Ectodermal cell (in vitro differentiated cells): ENCODE measurements around the gene PLEKHB2. TPM values are rescaled to one million over a fixed set of nuclear protein-coding genes. Genes with fewer than 3 reads are reported as not detected.
"Not testable (repeated sequence)": the region's sequence is repeated elsewhere in the genome, so short reads cannot be mapped to it uniquely, and the experiment has no call there.

Experiments used
- H3K27ac ChIP-seq: 2 replicates; pipeline ENCODE4 v1.7.0; 2013; ENCODE audit warnings: mild to moderate bottlenecking, low read depth, low read length; ENCODE audit not compliant: insufficient read depth, poor library complexity, severe bottlenecking
- H3K27me3 ChIP-seq: 2 replicates; pipeline ENCODE4 v1.7.0; 2013; ENCODE audit warnings: mild to moderate bottlenecking, low read length; ENCODE audit not compliant: insufficient read depth, control insufficient read depth, poor library complexity, severe bottlenecking
- H3K36me3 ChIP-seq: one replicate; pipeline ENCODE4 v1.7.0; 2013; ENCODE audit warnings: low read length; ENCODE audit not compliant: control insufficient read depth, insufficient read depth
- H3K4me1 ChIP-seq: one replicate; pipeline ENCODE4 v1.7.0; 2013; ENCODE audit warnings: low read length; ENCODE audit not compliant: control insufficient read depth, insufficient read depth
- H3K4me3 ChIP-seq: 2 replicates; pipeline ENCODE4 v1.7.0; 2013; ENCODE audit warnings: low read depth, low read length, control low read depth; ENCODE audit not compliant: insufficient read depth
- H3K9me3 ChIP-seq: 2 replicates; pipeline ENCODE4 v1.7.0; 2013; ENCODE audit warnings: mild to moderate bottlenecking, low read length, moderate library complexity; ENCODE audit not compliant: control insufficient read depth
- WGBS, 2 experiments: methylation state at CpG; one replicate each; pipeline ENCODE4 v1.1.7; 2013; ENCODE audit warnings: missing lambda C conversion rate in 2 of 2; 5-methylcytosine and 5-hydroxymethylcytosine counted together
- polyA plus RNA-seq, 4 experiments: library from polyadenylated mRNA; stranded (reverse); fragments of 50-300 nt; gene quantifications; one replicate each; pipeline ENCODE4 v1.2.3, GENCODE V29; 2013

PLEKHB2 gene
- 47.8 TPM for polyA plus RNA-seq (2013, experiment 1 of 4)
- 50.4 TPM for polyA plus RNA-seq (2013, experiment 2 of 4)
- 39.9 TPM for polyA plus RNA-seq (2013, experiment 3 of 4)
- 44.8 TPM for polyA plus RNA-seq (2013, experiment 4 of 4)

DNA sequence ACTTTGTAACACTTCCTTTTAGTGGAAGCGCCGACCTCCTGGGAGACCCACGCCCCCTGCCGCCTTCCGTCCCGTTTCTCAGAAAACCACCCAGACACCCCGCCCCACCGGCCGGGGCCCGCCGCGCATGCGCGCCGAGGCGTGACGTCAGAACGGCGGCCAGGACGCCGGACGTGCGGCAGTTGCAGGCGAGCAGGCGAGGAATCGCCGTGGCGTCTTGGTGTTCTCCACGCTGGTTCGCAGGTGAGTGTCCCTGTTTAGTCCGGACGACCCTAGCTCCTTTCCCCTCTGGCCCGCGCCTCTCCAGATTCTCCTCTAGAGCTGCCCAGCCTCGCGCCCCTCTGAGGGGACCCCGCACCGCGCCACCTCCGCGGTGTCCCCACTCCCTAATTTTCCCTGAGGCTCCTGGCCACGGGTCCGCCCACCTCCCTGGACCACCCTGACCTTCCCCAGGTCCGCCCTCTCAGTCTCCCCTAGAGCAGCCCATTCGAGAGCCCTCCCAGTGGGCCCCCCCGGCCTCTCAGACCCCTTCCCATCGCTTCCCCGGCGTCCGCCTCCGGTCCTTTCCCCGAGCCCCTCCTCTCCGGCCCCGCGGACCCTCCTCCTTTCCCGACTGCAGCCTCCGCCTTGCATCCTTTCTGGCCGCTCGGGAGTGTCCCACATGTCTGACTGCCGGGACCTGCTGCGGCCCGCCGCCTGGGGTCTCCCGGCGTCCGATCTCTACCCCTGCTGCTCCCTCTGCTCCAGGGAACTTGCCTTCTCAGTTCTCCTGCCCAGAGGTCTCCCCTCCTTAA, at the start of gene PLEKHB2:
Gene PLEKHB2, plus strand, starts transcription at position 181 of the 794 bp plus-strand sequence. CDS start 15,606 bp downstream, outside the sequence.
- H3K4me1 ChIP-seq: peaks cover 5% of the 10 kb centered on the region
- H3K36me3 ChIP-seq: no peaks in the 10 kb centered on the region
- no peaks in the 10 kb centered on the region for H3K9me3 ChIP-seq
- H3K4me3 ChIP-seq: peak within 1 kb of the TSS; percentile 91
- WGBS, 2 experiments: 0% methylated on average over 66 of the region's 66 CpGs
- peak within 1 kb of the TSS; percentile 63 for H3K27ac ChIP-seq
- no peaks in the 10 kb centered on the region for H3K27me3 ChIP-seq

DNA sequence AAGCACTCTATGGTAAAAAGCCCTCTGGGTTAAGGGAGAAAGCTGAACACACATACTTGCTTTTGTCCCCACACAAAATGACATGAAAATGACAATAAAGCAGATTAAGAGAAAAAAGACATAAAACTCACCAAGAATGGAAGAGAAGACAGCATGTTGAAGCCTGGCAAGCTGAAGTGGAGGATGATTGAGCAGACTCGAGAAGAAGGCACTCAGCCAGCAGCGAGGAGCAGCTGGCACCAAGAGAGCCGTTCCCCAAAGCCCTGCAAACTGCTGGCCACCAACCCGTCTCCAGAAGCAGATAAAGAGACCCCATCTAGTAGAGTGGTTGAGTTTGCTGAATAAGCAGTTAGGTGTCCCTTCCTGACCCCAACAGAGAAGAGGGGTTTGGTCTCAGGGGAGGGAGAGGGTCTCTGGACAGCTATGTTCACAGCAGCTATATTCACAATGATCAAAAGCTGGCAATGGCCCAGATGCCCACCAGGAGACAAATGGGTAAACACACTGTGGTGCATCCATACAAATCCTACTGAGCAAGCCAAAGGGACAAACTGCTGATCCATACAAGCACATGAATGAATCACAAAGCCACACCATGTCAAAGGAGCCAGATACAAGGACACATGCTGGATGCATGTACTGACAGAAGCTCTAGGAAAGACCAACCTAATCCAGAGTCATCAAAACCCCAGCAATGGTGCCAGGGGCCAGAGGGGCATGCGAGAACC, 48.8 kb upstream of the PLEKHB2 start:
- Histone ChIP-seq H3K9me3 (no peaks in the 10 kb centered on the region), H3K4me3 (no peak overlapping the region), H3K36me3 (peaks cover 26% of the 10 kb centered on the region), H3K27me3 (no peaks in the 10 kb centered on the region), H3K27ac (no peak overlapping the region), H3K4me1 (no peaks in the 10 kb centered on the region)
- WGBS, 2 experiments: 90 to 92% methylated on average over 5 of the region's 5 CpGs

GRCh38 chr2:131056932-131057287, 48.2 kb upstream of the PLEKHB2 start:
- no peaks in the 10 kb centered on the region for H3K4me1 ChIP-seq
- no peak overlapping the region for H3K27ac ChIP-seq
- WGBS, 2 experiments: 98 to 100% methylated on average over 4 of the region's 4 CpGs
- H3K4me3 ChIP-seq: no peak overlapping the region
- H3K9me3 ChIP-seq: no peaks in the 10 kb centered on the region
- H3K27me3 ChIP-seq: no peaks in the 10 kb centered on the region
- H3K36me3 ChIP-seq: peaks cover 21% of the 10 kb centered on the region

GRCh38 chr2:131058214-131058843, 46.8 kb upstream of the PLEKHB2 start:
- no peaks in the 10 kb centered on the region for H3K4me1 ChIP-seq
- 90 to 93% methylated on average over 8 of the region's 8 CpGs for WGBS, 2 experiments
- H3K27me3 ChIP-seq: no peaks in the 10 kb centered on the region
- no peak overlapping the region for H3K4me3 ChIP-seq
- no peaks in the 10 kb centered on the region for H3K9me3 ChIP-seq
- peaks cover 17% of the 10 kb centered on the region for H3K36me3 ChIP-seq
- H3K27ac ChIP-seq: no peak overlapping the region

- WGBS, 2 experiments: 86 to 96% methylated on average over 4 of the region's 4 CpGs
- Histone ChIP-seq H3K4me1 (no peaks in the 10 kb centered on the region), H3K36me3 (peaks cover 17% of the 10 kb centered on the region), H3K27me3 (no peaks in the 10 kb centered on the region), H3K9me3 (no peaks in the 10 kb centered on the region), H3K4me3 (no peak overlapping the region), H3K27ac (no peak overlapping the region)
Observed at GRCh38 chr2:131058920-131059319, 46.2 kb upstream of the PLEKHB2 start.

DNA sequence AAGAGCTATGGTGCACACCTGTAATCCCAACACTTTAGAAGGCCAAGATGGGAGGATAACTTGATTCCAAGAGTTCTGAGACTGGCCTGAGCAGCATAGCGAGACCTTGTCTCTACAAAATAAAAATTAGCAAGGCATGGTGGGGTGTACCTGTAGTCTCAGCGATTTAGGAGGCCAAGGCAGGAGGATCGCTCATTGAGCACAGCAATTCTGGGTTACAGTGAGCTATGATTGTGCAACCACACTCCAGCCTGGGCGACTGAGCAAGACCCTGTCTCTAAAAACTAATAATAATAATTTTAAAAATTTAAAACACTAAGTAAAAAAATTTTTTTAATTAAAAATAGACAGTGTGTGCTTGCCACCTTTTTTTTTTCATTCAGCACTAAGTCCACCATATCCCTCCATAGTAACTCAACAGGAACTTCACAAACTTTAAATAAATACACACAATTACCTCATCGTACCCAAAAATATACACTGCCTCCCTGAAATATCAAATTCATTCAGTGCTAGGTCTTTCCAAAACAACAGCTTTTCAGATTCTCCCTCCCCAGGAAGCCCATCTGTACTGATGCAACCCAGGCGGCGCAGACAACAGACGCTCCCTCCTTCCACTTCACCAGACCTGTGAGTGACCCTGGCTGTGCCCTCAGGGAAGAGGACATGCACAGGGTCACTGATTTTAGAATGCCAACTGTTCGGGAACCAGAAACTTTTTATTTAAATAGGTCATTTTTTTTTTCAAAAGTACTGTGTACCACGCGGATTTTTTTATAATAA, 41.4 kb upstream of the PLEKHB2 start:
- Histone ChIP-seq H3K4me1 (peaks cover 4% of the 10 kb centered on the region), H3K36me3 (peaks cover 10% of the 10 kb centered on the region), H3K9me3 (no peaks in the 10 kb centered on the region), H3K4me3 (no peak overlapping the region), H3K27ac (no peak overlapping the region), H3K27me3 (no peaks in the 10 kb centered on the region)
- 93 to 95% methylated on average over 8 of the region's 11 CpGs for WGBS, 2 experiments

DNA sequence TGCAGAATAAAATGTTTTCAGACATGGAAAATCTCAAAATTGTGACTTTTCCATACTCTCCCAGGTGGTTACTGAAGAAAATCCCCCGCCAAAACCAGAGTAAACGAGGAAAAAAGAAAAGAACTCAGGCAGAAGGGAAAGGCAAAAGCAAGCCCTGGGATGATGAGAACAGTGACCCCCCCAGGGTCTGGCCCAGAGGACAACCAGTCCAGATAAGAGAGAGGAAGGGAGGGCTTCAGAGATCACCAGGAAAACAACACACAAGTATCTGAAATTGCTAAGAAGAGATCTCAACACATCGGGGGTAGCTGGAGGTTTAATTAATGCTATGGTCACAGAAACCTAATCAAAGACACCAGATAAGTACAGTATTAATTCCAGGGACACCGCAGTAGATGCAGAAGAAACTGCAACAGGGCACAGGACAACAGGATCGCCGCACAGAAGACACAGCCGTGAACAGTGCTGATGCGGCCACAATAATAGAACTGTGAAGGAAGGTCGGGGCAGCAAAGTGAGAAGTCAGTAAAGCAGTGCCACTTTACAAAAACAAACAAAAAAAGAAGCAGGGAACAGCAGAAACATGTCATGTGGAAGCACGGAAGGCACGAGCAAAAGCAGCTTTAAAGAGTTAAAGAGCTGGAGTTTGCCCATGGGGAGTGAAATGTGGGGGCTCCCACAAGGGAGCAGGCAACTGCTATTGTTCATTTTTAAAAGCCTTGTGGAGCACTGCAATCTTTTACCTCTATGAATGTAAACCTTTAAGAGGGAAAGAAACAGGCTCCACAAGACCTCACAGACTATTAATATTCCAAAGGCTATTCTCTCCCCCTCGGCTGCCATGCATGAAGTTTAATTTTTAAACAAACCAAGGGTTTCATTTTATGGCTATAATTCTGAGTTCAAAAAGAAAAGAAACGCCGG, 40.3 kb upstream of the PLEKHB2 start:
- H3K27ac ChIP-seq: no peak overlapping the region
- H3K36me3 ChIP-seq: peaks cover 16% of the 10 kb centered on the region

DNA sequence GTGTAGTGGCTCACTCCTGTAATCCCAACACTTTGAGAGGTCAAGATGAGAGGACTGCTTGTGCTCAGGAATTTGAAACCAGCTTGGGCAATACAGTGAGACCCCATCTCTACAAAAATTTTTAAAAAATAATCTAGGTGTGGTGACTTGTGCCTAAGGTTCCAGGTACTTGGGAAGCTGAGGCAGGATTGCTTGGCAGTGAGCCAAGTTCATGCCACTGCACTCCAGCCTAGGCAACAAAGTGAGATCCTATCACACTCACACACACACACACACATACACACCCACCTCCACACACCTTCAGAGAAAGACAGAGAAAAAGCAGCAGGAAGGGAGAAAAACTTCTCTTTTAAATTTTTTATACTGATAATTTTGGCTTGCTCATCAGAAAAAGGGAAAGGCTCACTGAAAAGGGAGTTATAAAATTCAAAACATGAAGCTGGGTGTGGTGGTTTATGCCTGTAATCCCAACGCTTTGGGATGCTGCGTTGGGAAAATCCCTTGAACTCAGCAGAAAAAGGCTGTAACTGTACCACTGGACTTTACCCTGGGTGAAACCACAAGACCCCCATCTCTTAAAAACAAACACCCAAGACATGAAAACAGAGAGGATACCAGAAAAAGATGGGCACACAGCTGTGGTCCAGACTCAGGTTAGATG, 37.5 kb upstream of the PLEKHB2 start:
- H3K36me3 ChIP-seq: peaks cover 35% of the 10 kb centered on the region
- H3K4me1 ChIP-seq: peaks cover 4% of the 10 kb centered on the region
- H3K27me3 ChIP-seq: no peaks in the 10 kb centered on the region
- no peak overlapping the region for H3K4me3 ChIP-seq
- 91 to 100% methylated on average over 2 of the region's 2 CpGs for WGBS, 2 experiments
- no peak overlapping the region for H3K27ac ChIP-seq
- no peaks in the 10 kb centered on the region for H3K9me3 ChIP-seq

More for the DNA sequence above, 40.3 kb upstream of the PLEKHB2 start:
- H3K27me3 ChIP-seq: no peaks in the 10 kb centered on the region
- WGBS, 2 experiments: 90 to 91% methylated on average over 14 of the region's 14 CpGs
- no peaks in the 10 kb centered on the region for H3K9me3 ChIP-seq
- H3K4me3 ChIP-seq: no peak overlapping the region
- peaks cover 4% of the 10 kb centered on the region for H3K4me1 ChIP-seq

DNA sequence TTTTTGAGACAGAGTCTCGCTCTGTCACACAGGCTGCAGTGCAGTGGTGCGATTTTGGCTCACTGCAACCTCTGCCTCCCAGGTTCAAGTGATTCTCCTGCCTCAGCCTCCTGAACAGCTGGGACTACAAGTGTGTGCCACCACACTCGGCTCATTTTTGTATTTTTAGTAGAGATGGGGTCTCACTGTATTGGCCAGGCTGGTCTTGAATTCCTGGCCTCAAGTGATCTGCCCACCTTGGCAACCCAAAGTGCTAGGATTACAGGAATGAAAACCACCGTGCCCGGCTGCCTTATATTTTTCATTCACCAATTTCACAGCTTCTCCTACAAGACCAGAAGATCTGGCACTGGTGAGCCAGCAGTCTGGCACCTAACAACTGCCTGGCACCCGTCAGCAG, 37.0 kb upstream of the PLEKHB2 start:
- not testable (repeated sequence) for H3K9me3 ChIP-seq, H3K27me3 ChIP-seq, H3K4me1 ChIP-seq, H3K4me3 ChIP-seq, H3K27ac ChIP-seq
- peaks cover 35% of the 10 kb centered on the region for H3K36me3 ChIP-seq
- WGBS, 2 experiments: 92 to 95% methylated on average over 6 of the region's 6 CpGs
